Endodermal cell (in vitro differentiated cells): ENCODE data around the gene BCKDHB. TPM values are rescaled to one million over a fixed set of nuclear protein-coding genes. Genes with fewer than 3 reads are reported as not detected.
A peak's percentile ranks its signal among the peaks of the same experiment; 100 is the strongest.

Experiments used
- DNase-seq: peaks from one replicate; pipeline ENCODE4 v3.0.0-alpha.2; 2017
- H3K27ac ChIP-seq: 2 replicates; pipeline ENCODE4 v1.5.1; 2013; ENCODE audit warnings: mild to moderate bottlenecking, low read depth, low read length, moderate library complexity
- H3K27me3 ChIP-seq: 2 replicates; pipeline ENCODE4 v1.6.1; 2013; ENCODE audit warnings: mild to moderate bottlenecking, low read length, moderate library complexity; ENCODE audit not compliant: insufficient read depth, control insufficient read depth, poor library complexity, severe bottlenecking
- H3K36me3 ChIP-seq: 2 replicates; pipeline ENCODE4 v1.7.0; 2013; ENCODE audit warnings: mild to moderate bottlenecking, low read length, moderate library complexity; ENCODE audit not compliant: control insufficient read depth, insufficient read depth
- H3K4me1 ChIP-seq: one replicate; pipeline ENCODE4 v1.7.0; 2013; ENCODE audit warnings: low read length; ENCODE audit not compliant: control insufficient read depth, insufficient read depth
- H3K4me3 ChIP-seq: 2 replicates; pipeline ENCODE4 v1.5.1; 2013; ENCODE audit warnings: mild to moderate bottlenecking, low read length, moderate library complexity
- H3K9ac ChIP-seq: 2 replicates; pipeline ENCODE4 v1.6.1; 2013; ENCODE audit warnings: mild to moderate bottlenecking, low read length, moderate library complexity; ENCODE audit not compliant: poor library complexity, severe bottlenecking; ENCODE audit errors: extremely low read depth
- H3K9me3 ChIP-seq: 2 replicates; pipeline ENCODE4 v1.6.1; 2013; ENCODE audit warnings: mild to moderate bottlenecking, low read length, moderate library complexity; ENCODE audit not compliant: control insufficient read depth
- H3K27ac Mint-ChIP-seq: 2 replicates; pipeline ENCODE4 v1.8.0; 2020; ENCODE audit warnings: mixed read lengths
- H3K27me3 Mint-ChIP-seq: 2 replicates; pipeline ENCODE4 v1.8.0; 2021; ENCODE audit warnings: mild to moderate bottlenecking, mixed read lengths; ENCODE audit not compliant: insufficient read depth
- H3K36me3 Mint-ChIP-seq: 2 replicates; pipeline ENCODE4 v1.8.0; 2020; ENCODE audit warnings: low read depth, mixed read lengths
- H3K4me1 Mint-ChIP-seq: 2 replicates; pipeline ENCODE4 v1.8.0; 2020; ENCODE audit warnings: mixed read lengths
- H3K4me3 Mint-ChIP-seq: 2 replicates; pipeline ENCODE4 v1.8.0; 2020; ENCODE audit warnings: mild to moderate bottlenecking, moderate library complexity, mixed read lengths
- H3K9me3 Mint-ChIP-seq: 2 replicates; pipeline ENCODE4 v1.8.0; 2020; ENCODE audit warnings: mild to moderate bottlenecking, mixed read lengths
- CTCF ChIP-seq: fragments of 200-600 bp; sonication (generic); conservative IDR thresholded peaks from 2 replicates; pipeline ENCODE4 v1.5.0; 2021; ENCODE audit warnings: antibody characterized with exemption, mild to moderate bottlenecking
- whole genome bisulfite sequencing, 2 experiments: methylation state at CpG; one replicate each; pipeline versions ENCODE4 v1.1.5 to v1.1.7; 2013; ENCODE audit warnings: missing lambda C conversion rate in 2 of 2, mixed read lengths in 1 of 2; ENCODE audit not compliant: insufficient coverage in 1 of 2, insufficient read length in 1 of 2; 5-methylcytosine and 5-hydroxymethylcytosine counted together
- total RNA-seq, 2 donors: library from RNA; stranded (reverse); fragmentation: NEBNext Ultra II Directional in 1 of 2; extraction: Animal tissue kit (Norgen Biotek cat#: 25700) in 1 of 2; gene quantifications; 2 replicates in 1 of 2; 3 replicates in 1 of 2; pipeline ENCODE4 v1.2.1, GENCODE V29; 2021

Gene BCKDHB
- total RNA-seq, 2 donors from 2014 or later: 35.1 to 36.4 TPM

DNA sequence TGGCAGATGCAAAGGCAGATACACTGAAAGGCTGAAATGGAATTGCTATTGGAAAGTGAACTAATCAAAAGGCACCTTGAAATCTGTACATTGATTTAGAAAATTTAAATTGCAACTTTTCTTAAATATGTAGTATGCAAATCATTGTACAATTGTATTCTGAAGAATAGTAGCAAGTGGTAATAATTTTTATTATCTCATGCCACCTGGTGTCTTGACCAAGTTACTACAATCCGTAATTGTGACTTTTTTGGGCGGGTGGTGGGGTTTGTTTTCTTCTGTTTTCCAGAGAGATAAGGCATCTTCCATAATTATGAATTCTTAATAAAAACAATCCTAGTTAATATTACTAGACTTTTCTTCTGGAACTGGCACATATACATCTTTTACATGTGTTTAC is 12.5 kb upstream of the BCKDHB start:
- no peaks in the 10 kb centered on the region for H3K9me3 ChIP-seq
- no peak overlapping the region for H3K9ac ChIP-seq
- Mint-ChIP-seq H3K4me3 (no peak overlapping the region), H3K4me1 (peaks cover 2% of the 10 kb centered on the region), H3K27me3 (no peaks in the 10 kb centered on the region), H3K36me3 (no peaks in the 10 kb centered on the region), H3K27ac (no peak overlapping the region), H3K9me3 (no peaks in the 10 kb centered on the region)
- no peak for DNase-seq
- no peaks in the 10 kb centered on the region for H3K27me3 ChIP-seq
- no peaks in the 10 kb centered on the region for H3K4me1 ChIP-seq
- no peak overlapping the region for H3K4me3 ChIP-seq
- no peaks in the 10 kb centered on the region for H3K36me3 ChIP-seq
- no peak overlapping the region for H3K27ac ChIP-seq
- WGBS, 2 experiments: 17% methylated on average over 1 of the region's 2 CpGs; no CpG with 5 or more reads in 1 of the 2 experiments
- TF ChIP-seq CTCF: peak; percentile 79

DNA sequence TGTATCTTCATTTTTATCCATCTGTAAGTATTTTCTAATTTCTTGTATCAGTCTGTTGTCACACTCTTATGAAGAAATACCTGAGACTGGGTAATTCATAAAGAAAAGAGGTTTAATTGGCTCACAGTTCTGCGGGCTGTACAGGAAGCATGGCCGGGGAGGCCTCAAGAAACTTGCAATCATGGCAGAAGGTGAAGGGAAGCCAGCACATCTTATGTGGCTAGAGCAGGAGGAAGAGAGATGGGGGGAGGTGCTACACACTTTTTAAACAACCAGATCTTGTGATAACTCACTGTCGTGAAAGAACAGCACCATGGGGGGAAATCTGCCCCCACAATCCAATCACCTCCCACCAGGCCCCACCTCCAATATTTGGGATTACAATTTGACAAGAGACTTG is 10.9 kb upstream of the BCKDHB start:
- Mint-ChIP-seq H3K4me3 (no peak overlapping the region), H3K36me3 (no peaks in the 10 kb centered on the region), H3K27ac (no peak overlapping the region), H3K27me3 (no peaks in the 10 kb centered on the region), H3K4me1 (peaks cover 2% of the 10 kb centered on the region), H3K9me3 (no peaks in the 10 kb centered on the region)
- Histone ChIP-seq H3K9me3 (no peaks in the 10 kb centered on the region), H3K4me3 (no peak overlapping the region), H3K36me3 (no peaks in the 10 kb centered on the region), H3K27me3 (no peaks in the 10 kb centered on the region), H3K4me1 (no peaks in the 10 kb centered on the region), H3K9ac (no peak overlapping the region), H3K27ac (no peak overlapping the region)
- DNase-seq: no peak
- TF ChIP-seq CTCF: no peak
- 77 to 100% methylated on average over 2 to 3 of the region's 3 CpGs for WGBS, 2 experiments

GRCh38 chr6:80098392-80098791 is 8.1 kb upstream of the BCKDHB start:
- Mint-ChIP-seq H3K27ac (no peak overlapping the region), H3K4me1 (peaks cover 2% of the 10 kb centered on the region), H3K27me3 (no peaks in the 10 kb centered on the region), H3K9me3 (no peaks in the 10 kb centered on the region), H3K4me3 (no peak overlapping the region), H3K36me3 (no peaks in the 10 kb centered on the region)
- DNase-seq: no peak
- Histone ChIP-seq H3K27me3 (no peaks in the 10 kb centered on the region), H3K9me3 (no peaks in the 10 kb centered on the region), H3K4me1 (no peaks in the 10 kb centered on the region), H3K27ac (no peak overlapping the region), H3K9ac (no peak overlapping the region), H3K36me3 (no peaks in the 10 kb centered on the region), H3K4me3 (no peak overlapping the region)
- TF ChIP-seq CTCF: no peak
